Stimulated activated CD8-positive, alpha-beta memory T cell treated with anti-CD3 and anti-CD28 coated beads, Interleukin-2, amount 100 ng/mL, for 1 hour (primary cell): ENCODE data around the gene CARMIL1.

Experiments used
- DNase-seq, 2 donors: peaks; one replicate each; pipeline ENCODE4 v3.0.0-alpha.2; 2020; ENCODE audit warnings: low read depth in 2 of 2

Gene CARMIL1

DNA sequence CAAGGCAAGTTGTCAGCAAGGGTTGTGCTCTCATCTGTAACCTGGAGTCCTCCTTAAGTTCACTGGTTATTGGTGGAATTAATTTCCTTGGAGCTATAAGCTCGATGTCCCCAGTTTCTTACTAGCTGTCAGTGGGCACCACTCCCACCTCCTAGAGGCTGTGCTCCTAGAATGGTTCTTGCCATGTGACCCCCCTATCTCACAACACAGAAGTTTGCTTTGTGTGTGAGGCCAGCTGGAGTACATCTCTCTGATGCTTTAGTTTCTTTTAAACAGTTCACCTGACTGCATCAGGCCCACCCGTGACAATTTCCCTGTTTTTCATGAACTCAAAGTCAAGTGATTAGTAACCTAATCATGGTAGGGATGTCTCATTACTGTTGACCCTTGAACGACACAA lies 193.7 kb downstream of the CARMIL1 start:
- no peak for DNase-seq

DNA sequence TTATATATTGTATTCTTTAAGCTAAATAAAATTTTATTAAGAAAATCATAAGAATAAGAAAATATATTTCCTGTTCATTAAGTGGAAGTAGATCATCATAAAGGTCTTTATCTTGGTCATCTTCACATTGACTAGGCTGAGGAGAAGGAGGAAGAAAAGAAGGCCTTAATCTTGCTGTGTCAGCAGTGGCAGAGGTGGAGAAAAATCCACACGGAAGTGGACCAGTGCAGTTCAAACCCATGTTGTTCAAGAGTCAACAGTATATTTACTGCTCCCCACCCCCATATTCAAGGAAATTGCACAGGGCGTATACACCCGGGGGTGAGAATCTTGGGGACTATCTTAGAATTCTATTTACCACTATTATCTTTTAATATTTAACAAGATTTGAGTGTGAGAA lies 194.3 kb downstream of the CARMIL1 start:
- DNase-seq: no peak

DNA sequence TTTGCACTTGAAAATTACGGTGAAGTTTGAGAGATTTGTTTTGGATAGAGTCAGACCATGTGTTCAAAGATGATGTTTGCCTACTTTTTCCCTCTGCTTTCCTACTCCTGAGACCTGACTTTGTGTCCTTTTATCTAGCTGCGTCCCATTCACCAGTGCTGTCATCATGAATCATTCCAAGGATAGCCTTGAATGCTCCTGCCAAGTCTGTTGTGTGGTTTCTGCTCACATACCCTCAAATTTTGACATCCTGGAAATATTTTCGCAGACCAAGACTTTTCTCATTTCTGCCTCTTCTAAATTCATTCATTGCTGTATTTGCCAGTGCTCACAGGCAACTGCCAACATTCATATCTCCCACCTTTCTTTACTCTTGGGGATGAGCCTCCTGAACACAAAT lies 197.0 kb downstream of the CARMIL1 start:
- no peak for DNase-seq

DNA sequence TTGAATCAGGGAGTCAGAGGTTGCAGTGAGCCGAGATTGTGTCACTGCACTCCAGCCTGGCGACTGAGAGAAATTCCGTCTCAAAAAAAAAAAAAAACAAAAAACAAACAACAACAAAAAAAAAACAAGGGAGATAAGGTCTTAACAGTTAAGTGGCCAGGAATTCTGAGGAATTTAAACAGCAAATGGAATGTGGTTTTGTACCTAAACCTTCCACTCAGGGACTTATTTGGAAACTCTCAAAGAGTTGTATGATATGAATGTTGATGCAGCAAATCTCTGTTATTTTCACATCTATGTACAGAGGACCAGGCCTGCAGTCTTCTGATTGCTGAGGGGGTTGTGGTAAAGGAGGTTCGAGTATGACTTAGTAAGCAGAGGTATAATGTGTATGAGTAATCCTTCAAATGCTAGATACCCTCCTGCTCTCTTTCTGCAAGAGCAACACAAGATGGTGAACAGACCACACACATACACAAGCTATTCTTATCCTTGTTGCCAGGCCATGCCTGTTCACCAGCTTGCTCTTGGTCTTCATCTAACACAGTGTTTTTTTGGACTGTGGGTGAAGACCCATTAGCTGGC lies 197.9 kb downstream of the CARMIL1 start:
- DNase-seq: no peak

DNA sequence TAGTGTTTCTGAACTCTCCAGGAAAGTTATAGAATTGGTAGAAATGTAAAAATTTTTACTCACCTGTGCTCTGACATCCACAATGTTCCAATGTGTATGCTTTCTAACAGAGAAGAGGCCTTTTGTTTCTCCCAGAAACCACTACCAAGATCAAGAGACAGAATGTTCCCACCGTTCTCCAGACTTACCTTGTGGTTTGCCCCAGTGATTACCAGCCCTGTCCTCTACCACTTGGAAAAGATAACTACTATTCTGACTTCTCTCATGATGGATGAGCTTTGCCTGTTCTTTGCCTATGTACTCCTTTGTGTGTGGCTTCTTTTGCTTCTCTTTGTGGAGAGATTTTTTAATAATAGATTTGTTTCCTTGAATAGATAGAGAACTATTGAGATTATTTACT lies 199.8 kb downstream of the CARMIL1 start:
- no peak for DNase-seq

DNA sequence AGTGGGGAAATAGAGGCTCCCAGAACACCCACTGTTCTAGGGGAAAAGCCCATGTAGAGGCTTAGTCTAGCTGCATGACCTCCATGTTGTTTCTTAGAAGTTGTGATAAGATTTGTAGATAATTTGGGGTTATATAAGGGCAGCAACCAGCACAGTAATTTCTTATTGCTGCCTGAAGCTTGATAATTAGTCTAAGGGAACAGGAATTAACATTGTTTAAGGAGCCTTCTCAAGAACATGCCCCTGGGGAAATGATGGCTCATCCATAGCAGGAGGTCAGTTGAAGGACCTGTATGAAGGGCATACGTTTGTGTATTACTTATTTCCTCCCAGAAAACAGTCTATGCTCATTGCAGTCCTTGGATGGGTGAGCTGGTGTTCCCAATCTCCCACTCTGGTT lies 202.1 kb downstream of the CARMIL1 start:
- DNase-seq: no peak

DNA sequence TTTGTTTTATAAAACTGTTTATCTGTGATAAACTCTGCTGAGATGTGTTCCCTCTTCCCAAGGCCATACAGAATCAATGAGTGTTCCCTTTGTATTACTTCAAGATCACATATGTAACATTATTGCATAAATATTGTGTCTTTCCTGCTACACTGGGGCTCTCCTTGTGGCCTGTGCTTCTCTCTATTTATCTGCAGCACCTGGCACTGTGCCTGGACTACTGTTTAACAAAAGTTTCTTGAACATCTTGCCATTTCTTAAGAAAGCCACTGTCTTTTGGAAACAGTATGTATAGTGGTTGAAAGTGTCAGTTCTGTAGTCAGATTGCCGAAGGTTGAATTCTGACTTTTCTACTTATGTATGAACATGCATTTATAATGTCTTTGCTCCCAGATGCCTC lies 203.8 kb downstream of the CARMIL1 start:
- no peak for DNase-seq

DNA sequence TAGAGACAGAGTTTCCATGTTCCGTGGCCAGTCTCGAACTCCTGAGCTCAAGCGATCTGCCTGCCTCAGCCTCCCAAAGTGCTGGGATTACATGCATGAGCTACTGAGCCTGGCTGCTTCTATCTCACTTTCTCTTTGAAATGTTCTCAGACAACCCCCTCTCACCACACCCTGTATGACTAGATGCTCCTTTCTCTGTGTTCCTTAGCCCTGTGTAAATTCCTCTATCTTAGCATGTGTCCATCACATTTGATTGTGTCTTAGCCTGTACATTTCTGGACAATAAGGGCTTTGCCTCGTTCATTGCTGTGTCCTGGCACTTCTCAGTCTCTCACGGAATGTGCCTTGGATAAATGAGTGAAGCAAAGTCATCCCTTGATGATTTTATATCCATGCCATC lies 204.8 kb downstream of the CARMIL1 start:
- no peak for DNase-seq

DNA sequence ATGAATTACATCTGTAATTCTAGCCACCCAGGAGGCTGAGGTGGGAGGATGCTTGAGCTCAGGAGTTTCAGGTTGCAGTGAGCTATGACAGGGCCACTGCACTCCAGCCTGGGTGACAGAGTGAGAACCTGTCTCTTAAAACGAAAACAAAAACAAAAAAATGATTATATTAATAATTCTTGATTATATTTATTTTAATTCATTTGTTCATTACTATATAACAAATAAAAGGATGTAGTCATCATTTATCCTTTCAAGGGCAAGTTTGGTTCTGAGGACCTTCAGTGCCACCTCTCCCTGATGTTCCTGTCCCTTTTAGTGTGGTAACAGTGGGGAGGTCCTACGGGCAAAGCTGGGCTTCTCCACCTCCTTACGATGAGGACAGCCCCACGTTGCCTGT lies 205.7 kb downstream of the CARMIL1 start:
- DNase-seq: no peak

DNA sequence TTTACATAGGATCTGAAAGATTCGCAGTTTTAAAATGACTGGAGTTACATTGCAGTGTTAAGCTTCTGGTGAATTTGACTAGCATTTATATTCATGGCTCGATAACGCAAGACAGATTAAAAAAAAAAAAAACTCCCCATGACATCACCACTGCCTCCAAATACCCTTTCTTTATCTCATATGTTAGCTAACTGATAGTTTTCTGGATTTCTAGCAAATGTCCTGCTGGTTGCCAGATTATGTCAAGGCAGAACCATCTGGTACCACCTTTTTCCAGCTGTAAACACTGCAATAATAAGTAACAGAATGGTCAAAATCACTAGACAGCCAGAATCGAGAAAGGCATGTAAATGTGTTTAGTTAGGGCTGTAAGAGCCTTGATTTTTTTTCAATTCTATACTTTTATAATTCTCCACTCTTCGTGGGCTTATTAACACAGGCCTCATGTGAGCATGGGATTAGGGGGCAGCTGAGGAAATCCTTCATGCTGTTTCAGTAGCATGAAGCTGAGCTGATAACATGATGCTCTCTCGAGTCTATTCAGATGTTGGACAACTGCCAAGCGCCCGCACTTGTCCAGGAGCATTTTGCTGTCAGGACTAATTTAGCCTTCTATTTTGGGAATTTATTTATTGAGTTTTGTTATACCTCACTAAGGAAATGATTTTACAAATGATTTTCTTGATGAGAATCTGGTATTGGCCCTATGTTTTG lies 206.8 kb downstream of the CARMIL1 start:
- DNase-seq: no peak

DNA sequence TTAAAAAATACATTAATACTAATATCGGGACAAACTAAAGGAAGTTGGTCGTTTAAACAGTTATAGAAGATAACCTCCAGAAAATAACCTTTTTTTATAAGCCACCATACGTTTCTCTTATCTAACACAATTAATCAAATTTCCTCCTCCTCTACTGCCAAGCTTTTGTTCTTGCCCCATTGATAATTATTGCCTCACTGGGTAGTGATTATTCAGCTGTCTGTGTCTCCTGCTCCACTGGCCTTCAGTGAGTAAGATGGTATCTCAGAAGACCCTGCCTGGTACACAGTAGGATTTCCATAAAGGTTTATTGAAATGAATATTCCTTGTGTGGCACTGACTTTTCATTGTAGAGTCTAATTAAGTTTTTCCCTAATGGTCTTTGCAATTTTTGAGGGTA lies 207.4 kb downstream of the CARMIL1 start:
- DNase-seq: no peak

DNA sequence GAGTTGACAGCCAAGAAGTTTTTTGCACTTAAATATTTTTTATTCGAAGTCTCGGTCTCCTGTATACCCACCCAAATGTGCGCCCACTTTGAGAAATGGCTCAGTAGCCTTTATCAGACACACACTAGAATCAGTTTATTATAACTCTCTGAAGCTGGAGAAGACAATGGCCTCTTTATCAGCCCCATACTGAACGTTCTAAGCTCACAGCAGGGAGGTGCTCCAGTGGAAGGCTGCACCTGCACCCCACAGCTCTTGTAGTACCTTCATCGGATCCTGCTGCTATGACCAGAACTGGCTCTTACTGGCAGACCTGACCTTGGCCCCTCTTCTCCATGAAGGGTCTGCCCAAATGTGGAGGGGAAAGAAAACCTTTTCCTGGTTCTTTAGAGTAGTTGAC lies 207.8 kb downstream of the CARMIL1 start:
- DNase-seq: no peak

DNA sequence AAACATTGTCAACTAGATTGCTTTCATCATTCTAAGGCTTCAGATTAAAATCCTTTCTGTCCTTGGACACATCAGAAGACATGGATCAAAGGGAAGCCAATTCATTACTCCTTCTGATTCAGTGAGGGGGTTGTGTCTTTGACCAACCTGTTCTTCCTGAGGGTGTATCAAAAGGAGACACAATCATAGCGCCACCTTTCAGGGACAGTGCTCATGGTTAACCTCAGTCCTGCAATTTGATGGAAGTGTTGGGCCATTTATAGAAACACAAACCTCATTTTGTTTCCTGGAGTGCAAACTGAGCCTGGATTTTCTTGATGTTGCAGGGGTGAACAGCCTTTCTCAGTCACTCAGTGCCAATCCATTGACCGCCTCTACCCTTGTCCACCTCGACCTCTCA lies 209.0 kb downstream of the CARMIL1 start:
- DNase-seq: no peak

DNA sequence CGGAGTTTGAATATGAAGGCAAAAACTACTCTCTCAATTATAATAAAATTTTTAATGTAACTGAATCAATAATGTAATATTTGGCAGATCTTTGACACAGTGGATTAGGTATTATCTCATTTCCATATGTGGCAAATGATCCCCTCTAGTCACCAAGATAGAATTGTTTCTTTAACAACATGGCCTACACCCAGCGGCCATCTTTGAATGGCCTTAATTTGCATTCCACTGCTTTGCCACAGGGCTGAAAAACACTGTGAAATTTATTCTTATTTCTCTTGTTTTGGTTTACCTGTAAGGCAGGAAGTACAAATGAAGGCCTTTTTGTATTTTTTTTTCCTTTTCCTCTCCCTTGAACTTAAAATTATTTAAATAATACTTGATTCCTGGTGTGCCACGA lies 210.2 kb downstream of the CARMIL1 start:
- no peak for DNase-seq

DNA sequence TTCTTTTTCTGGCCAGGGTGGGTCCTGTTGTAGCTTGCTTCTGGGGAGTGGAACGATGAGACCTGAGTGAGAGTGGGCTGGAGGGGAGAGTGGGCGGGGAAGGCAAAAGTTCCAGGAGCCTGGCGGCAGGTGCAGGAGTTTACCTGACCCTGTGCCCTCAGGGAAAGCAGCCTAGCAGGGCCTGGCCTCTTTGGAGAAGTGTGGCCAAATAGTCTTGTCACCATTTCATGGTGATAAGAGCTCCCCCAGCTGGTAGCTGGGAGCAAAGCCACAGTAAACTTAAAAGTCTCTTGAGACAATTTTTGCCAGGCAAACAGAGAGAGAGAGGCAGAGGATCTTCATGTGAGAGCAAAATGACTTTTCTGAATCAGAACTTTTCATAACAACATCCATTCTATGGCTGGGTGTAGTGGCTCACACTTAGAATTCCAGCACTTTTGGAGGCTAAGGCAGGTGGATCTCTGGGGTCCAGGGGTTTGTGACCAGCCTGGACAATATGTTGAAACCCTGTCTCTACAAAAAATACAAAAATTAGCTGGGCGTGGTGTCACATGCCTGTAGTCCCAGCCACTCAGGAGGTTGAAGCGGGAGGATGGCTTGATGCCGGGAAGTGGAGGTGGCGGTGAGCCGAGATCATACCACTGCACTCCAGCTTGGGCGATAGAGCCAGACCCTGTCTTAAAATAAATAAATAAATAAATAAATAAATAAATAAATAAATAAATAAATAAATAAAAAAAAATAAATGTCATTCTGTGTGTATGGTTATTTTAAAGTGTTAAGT lies 211.0 kb downstream of the CARMIL1 start:
- DNase-seq: peak; percentile 8 to 49

DNA sequence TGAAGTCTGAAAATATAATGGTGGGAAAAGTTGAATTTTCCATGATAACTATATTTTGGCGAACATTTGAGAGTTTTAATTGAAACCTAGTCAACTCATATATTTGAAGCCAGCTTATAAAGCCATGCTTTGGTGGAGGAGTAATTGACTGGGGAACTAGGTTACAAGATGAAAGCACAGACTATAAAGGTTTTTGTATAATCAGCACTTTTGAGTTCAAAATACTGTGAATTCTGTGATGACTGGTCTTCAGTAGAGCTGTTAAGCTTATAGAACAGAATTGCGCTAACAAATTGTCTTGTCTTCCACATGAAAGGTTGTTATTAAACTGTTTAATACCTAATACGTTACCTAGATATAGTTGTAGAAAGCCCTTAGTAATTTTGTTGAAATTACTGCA lies 213.8 kb downstream of the CARMIL1 start:
- DNase-seq: no peak

DNA sequence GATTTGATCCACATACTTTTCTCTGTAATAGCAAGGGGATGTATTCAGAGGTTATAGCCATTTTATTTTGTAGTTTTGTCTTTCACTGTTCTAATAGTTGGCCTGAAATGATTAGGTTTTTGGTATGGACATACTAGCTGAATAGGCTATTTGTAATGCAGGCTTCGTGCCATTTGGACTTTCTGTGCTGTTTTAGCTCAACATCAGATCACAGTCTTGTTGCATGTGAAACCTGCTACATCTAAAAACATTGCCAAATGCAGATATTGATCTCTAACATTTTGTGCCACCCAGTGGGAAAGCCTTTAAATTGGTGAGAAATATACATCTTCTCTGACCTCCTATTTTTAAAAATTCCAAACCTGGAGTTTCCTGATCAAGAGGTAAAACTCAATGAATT lies 215.3 kb downstream of the CARMIL1 start:
- DNase-seq: no peak

DNA sequence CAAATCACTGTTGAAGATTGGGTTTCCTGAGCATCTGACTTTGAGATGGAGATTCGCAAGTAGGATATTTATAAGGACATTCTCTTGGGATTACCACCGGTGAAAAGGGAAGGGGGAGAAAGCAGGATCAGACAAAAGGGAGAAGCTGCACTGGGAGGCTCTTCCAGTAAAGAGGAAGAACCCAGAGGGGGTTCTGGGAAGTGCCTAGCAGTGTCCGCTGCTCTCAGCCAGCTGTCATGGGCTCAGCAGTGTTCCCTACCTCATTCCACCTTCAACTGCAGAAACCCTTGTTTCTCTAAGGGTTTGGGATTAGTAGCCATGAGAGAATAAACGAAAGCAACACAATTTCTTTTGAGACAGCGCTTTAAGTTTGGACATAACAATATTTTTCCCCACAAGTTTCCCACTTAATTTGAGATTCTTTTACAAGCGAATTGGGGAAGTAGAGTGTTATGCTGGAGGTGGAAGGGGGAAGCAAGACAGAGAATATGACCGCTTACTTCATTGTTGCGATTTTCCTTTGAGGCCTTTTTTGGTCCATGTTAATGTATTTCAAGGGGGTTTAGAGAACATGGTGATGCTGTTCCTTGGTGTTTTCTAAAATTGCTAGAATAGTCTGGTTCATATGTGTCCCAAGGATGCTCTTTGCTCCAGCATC lies 218.3 kb downstream of the CARMIL1 start:
- no peak for DNase-seq

DNA sequence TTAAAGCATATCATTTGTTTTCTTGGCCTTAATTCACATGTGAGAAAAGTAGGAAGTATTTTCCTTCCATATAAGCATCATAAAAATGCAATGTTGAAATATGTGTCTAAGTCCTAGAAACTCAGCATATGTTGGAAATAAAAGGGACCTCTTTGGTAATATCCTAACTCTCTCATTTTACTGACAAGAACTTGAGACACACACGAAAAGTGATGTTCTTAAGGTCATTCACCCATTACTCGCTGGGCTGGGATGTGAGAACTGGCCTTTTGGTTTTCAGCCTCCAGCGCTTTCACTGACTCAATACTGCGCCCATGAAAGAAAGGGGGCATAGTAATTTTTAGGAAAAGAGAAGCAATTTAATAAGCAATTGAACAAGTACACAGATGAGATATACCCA lies 219.3 kb downstream of the CARMIL1 start:
- no peak for DNase-seq

DNA sequence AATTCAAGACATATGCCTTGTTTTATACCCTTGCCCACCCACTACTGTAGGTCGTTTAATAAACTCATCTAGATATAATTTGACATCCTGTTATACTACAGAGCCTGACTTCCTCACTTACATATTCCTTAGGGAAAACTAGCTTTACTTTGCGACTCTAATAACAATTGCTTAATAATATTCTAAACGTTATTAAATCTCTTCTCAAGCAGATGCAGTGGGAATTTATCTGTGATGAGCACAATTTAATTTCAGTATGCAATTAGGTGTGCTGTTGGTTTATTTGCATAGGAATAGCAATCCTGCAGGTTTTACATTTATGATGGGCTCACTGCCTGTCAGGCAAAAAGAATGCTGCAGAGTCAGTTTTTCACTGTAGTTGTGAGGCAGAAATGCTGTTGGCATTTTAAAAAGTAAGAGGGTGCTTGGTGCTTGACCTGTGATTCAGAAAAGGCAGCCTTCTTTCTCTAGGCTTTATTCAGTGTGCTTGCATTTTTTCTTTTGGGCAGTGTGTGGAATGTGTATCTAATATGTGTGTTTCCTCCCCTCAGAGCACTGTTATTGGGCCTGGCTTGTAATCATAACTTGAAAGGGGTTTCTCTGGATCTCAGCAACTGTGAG lies 220.6 kb downstream of the CARMIL1 start:
- no peak for DNase-seq

DNA sequence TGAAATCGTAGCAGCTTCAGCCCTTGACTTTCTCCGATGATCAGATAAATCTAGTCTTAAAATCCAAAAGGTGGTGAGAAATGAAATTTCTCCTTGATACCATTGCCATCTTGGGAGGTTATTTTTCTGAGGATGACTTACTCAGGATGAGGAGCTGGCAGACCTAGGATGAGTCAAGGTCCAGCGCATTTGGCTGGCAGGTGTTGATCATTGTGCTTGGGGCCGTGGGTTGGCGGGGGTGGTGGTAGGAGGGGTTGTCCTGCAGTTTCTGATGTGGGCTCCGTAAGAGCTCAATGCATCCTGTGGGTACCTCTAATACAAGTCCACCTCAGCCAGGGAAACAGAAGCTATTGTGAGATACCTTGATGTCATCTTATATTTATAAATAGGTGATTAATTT lies 224.5 kb downstream of the CARMIL1 start:
- no peak for DNase-seq

DNA sequence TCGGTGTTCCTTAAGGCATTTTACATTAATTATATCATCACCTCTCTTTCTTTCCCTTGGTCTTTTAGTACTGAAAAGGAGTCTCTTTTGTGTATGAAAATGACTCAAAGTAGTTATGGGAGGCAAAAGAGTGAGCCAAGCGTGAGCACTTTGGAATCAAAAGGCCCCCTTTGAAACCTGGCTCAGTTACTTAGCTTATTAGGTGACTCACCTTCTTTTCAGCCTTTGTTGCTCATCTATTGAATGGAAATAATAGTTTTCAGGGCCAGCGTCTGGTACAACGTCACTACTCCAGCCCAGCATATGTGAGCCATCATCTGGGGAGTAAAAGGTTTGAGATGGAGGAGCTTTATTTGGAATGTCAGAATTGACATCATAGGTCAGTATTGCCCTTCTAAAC lies 225.5 kb downstream of the CARMIL1 start:
- no peak for DNase-seq
